HG03378 (cell line): Measurements from ENCODE around the gene ISG20L2.
"Not testable (repeated sequence)": the region's sequence is repeated elsewhere in the genome, so short reads cannot be mapped to it uniquely, and the experiment has no call there.

Experiments
- ATAC-seq: cut with Tn5 transposase; IDR thresholded peaks from one replicate; pipeline ENCODE4 v1.9.1; 2021; ENCODE audit warnings: mild to moderate bottlenecking, moderate library complexity; ENCODE audit not compliant: unreplicated experiment

The ISG20L2 gene

GRCh38 chr1:156728599-156729462, at the start of gene ISG20L2:
Gene ISG20L2, minus strand, starts transcription at chr1:156728766. Its CDS starts 1,114 bp downstream, at chr1:156727652.
- peak; percentile 82 for ATAC-seq

- no peak for ATAC-seq
Measured at GRCh38 chr1:156777573-156777972, 49.0 kb upstream of the ISG20L2 start.

GRCh38 chr1:156776942-156777341, 48.4 kb upstream of the ISG20L2 start:
- no peak for ATAC-seq

GRCh38 chr1:156775799-156776198, 47.2 kb upstream of the ISG20L2 start:
- no peak for ATAC-seq

GRCh38 chr1:156773607-156774006, 45.0 kb upstream of the ISG20L2 start:
- no peak for ATAC-seq

- ATAC-seq = no peak
Measured at GRCh38 chr1:156772728-156773497, 44.3 kb upstream of the ISG20L2 start.

GRCh38 chr1:156772222-156772621, 43.7 kb upstream of the ISG20L2 start:
- ATAC-seq = no peak

- no peak for ATAC-seq
Measured at GRCh38 chr1:156768610-156769295, 40.2 kb upstream of the ISG20L2 start.

- ATAC-seq = no peak
Measured at GRCh38 chr1:156767879-156768604, 39.5 kb upstream of the ISG20L2 start.

GRCh38 chr1:156767101-156767878, 38.7 kb upstream of the ISG20L2 start, which contains the start of gene PRCC:
Gene PRCC, plus strand, starts transcription at chr1:156767535. Its CDS starts 237 bp downstream, at chr1:156767772.
- ATAC-seq = peak; percentile 88

- peak; percentile 15 for ATAC-seq
Measured at GRCh38 chr1:156766298-156767100, 37.9 kb upstream of the ISG20L2 start.

GRCh38 chr1:156765666-156766065, 37.1 kb upstream of the ISG20L2 start:
- ATAC-seq = no peak

- not testable (repeated sequence) for ATAC-seq
Measured at GRCh38 chr1:156765136-156765535, 36.6 kb upstream of the ISG20L2 start.

- no peak for ATAC-seq
Measured at GRCh38 chr1:156760796-156761104, 32.2 kb upstream of the ISG20L2 start.

- no peak for ATAC-seq
Measured at GRCh38 chr1:156760092-156760795, 31.7 kb upstream of the ISG20L2 start.

- ATAC-seq = not testable (repeated sequence)
Measured at GRCh38 chr1:156757572-156758253, 29.1 kb upstream of the ISG20L2 start.

- ATAC-seq = no peak
Measured at GRCh38 chr1:156756355-156756754, 27.8 kb upstream of the ISG20L2 start.

- no peak for ATAC-seq
Measured at GRCh38 chr1:156755527-156755950, 27.0 kb upstream of the ISG20L2 start.
